Mucosa of descending colon (tissue), 3 donors: ENCODE results near the gene KIF4B. TPM values are rescaled to one million over a fixed set of nuclear protein-coding genes. Genes with fewer than 3 reads are reported as not detected.
A peak's percentile ranks its signal among the peaks of the same experiment; 100 is the strongest.

Experiments used
- ATAC-seq: fragments of 200-7000 bp; cut with Tn5 transposase; one replicate; pipeline ENCODE4 v1.9.1; 2020; ENCODE audit warnings: mild to moderate bottlenecking, moderate library complexity
- DNase-seq, 3 donors: peaks; one replicate each; pipeline ENCODE4 v3.0.0-alpha.2; 2020
- H3K36me3 ChIP-seq: fragments of 200-600 bp; one replicate; pipeline ENCODE4 v1.8.0; 2021; ENCODE audit warnings: low read depth, mild to moderate bottlenecking
- H3K4me1 ChIP-seq: fragments of 200-600 bp; one replicate; pipeline ENCODE4 v1.8.0; 2021; ENCODE audit warnings: low read depth, mild to moderate bottlenecking
- H3K4me3 ChIP-seq: fragments of 200-600 bp; one replicate; pipeline ENCODE4 v1.8.0; 2021; ENCODE audit warnings: mild to moderate bottlenecking
- H3K9me3 ChIP-seq: fragments of 200-600 bp; one replicate; pipeline ENCODE4 v1.8.0; 2021; ENCODE audit warnings: mild to moderate bottlenecking
- CTCF ChIP-seq: fragments of 200-600 bp; IDR thresholded peaks from one replicate; pipeline ENCODE4 v1.8.0; 2022; ENCODE audit warnings: antibody characterized with exemption, mild to moderate bottlenecking
- intact Hi-C, 2 donors: fragments of 100-400 bp; cut with DNase I in 1 of 2; cut with micrococcal nuclease in 1 of 2; formaldehyde crosslinking; loops; one replicate each; pipeline versions ENCODE4 v1.11.0 to v1.11.1; 2022; cut with DNase I, micrococcal nuclease
- total RNA-seq, 3 donors: library from RNA; stranded (reverse); fragmentation: NEBNext Ultra II Directional in 2 of 3; extraction: Animal tissue kit (Norgen Biotek cat#: 25700) in 2 of 3; gene quantifications; one replicate each; pipeline versions ENCODE4 v1.2.1 to v1.2.4, GENCODE V29; 2021 to 2023
- donor health status: DM: no; HTN: no; CAD: no; lungs with moderate emphysema.
- donor health status: DM: no; HTN: no; CAD: no.
- donor health status: DM: no; HTN: yes; CAD: no.

The KIF4B gene
- total RNA-seq, 3 donors from 2014 or later = not detected

GRCh38 chr5:155044591-155044990, 31.0 kb downstream of the KIF4B start:
- ATAC-seq (no peak), DNase-seq (no peak)
- no peaks in the 10 kb centered on the region for H3K9me3 ChIP-seq
- no peak for TF ChIP-seq CTCF
- H3K4me1 ChIP-seq = no peaks in the 10 kb centered on the region
- no peak overlapping the region for H3K4me3 ChIP-seq
- H3K36me3 ChIP-seq = no peaks in the 10 kb centered on the region
- intact Hi-C loops = no loop called here

DNA sequence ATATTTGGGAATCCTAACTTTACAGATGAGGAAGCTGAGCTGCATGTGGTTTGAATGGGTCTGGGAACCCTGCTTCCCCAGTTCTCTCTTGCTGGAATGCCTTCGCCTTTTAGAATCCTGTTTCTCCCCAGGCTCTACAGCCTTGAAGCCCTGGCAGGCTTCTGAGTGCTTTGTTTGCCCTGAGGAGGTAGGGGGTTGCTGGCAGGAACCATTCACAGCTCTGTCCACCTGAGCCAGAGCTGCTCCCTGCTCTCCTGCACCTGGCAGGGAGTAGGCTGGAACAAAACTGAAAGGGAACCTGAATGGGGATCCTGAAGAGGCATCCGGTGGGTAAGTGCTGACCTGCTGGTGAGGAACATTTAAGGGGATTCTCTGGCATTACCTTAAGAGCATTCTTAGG, 33.0 kb downstream of the KIF4B start:
- Histone ChIP-seq H3K9me3 (no peaks in the 10 kb centered on the region), H3K4me3 (no peak overlapping the region), H3K4me1 (no peaks in the 10 kb centered on the region), H3K36me3 (no peaks in the 10 kb centered on the region)
- ATAC-seq (no peak), DNase-seq (no peak)
- TF ChIP-seq CTCF = no peak
- intact Hi-C loops = no loop called here

GRCh38 chr5:155047818-155048217, 34.3 kb downstream of the KIF4B start:
- DNase-seq = no peak
- no peaks in the 10 kb centered on the region for H3K4me1 ChIP-seq
- intact Hi-C loops = no loop called here
- no peak overlapping the region for H3K4me3 ChIP-seq
- no peak for TF ChIP-seq CTCF
- no peaks in the 10 kb centered on the region for H3K9me3 ChIP-seq
- no peak for ATAC-seq
- no peaks in the 10 kb centered on the region for H3K36me3 ChIP-seq

DNA sequence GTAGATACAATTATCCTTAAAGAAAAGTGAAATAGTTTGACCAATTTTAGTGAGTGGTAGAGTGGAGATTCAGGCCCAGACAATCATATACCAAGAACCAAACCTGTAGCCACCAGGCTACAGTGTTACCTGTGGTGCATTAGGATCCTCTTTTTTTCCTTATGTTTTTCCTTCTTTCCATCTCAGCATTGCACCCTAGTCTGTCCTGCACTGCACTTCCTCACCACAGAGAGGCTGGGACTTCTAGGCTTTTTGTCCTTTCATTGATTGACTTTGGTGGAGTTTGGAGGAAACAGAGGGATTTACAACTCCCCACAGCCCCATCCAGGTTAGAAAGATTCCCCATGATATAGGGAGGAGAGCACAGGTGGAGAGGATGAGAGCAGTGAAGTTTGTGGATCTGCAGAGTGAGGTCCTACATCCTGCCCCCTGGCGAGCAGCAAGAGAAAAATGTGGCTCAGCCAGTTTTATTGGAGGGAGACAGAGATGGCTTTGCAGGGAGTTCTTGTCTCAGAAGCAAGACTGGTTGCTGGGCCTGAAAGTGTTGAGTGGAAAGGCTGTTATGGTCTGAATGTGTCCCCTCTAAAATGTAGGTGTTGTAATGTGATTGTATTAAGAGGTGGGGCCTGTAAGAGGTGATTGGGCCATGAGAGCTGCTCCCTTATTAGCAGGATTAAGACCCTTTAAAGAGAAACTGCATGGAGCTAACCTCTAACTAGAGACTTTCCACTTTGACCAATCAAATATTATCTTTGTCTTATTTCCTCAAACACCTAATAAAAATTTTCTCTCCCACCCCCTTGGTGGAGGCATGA, 36.2 kb downstream of the KIF4B start:
- DNase-seq (no peak), ATAC-seq (peak; percentile 37)

GRCh38 chr5:155050384-155051019, 36.9 kb downstream of the KIF4B start:
- H3K4me3 ChIP-seq = no peak overlapping the region
- H3K36me3 ChIP-seq = no peaks in the 10 kb centered on the region
- no peaks in the 10 kb centered on the region for H3K4me1 ChIP-seq
- no peaks in the 10 kb centered on the region for H3K9me3 ChIP-seq
- intact Hi-C loops = no loop called here
- no peak for DNase-seq
- ATAC-seq = no peak
- TF ChIP-seq CTCF = no peak

More for the DNA sequence above, 36.2 kb downstream of the KIF4B start:
- Histone ChIP-seq H3K4me1 (no peaks in the 10 kb centered on the region), H3K9me3 (no peaks in the 10 kb centered on the region), H3K4me3 (no peak overlapping the region), H3K36me3 (no peaks in the 10 kb centered on the region)
- intact Hi-C loops = no loop called here
- TF ChIP-seq CTCF = no peak
